ENCODE results near the gene CTNNA3.

CTNNA3 gene

DNA sequence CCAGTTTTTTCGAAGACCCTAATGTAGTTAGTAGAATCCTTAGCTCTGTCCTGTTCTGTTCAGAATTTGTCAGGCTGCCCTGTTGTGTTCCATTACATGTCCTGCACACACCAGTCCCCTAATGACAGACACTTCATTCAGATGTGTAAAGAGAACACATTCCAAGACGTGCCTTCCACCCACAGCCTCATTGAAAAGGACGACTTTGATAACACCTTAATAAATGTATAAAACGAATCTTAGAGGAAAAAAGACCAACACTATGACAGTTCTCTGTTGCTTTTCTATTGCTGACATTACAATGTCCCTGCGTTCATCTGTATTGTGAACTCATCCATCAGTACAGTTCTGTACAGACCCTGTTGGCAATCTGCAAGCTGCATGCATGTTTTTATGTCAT lies 766.6 kb downstream of the CTNNA3 start:
- no peak for DNase-seq (ENCODE audit: low read depth)

DNA sequence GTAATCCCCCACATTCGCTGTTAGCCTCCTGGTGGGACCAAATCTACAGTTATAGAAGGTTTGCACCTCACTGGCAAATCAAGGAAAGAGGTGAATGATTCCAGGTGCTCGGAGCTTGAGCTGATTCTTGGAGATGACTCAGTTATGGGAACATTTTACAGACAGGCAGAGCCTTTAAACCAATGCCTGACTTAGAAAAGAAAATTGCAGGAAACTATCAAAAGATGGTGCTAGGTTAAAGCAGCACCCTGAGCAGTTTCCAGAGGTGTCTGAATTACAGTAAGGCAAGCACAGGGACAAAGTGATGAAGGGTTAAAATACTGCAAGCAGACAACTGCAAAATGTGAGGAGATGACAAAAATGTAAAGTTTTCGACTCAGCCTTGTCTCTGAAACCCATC lies 767.2 kb downstream of the CTNNA3 start:
- DNase-seq (ENCODE audit: low read depth): no peak

DNA sequence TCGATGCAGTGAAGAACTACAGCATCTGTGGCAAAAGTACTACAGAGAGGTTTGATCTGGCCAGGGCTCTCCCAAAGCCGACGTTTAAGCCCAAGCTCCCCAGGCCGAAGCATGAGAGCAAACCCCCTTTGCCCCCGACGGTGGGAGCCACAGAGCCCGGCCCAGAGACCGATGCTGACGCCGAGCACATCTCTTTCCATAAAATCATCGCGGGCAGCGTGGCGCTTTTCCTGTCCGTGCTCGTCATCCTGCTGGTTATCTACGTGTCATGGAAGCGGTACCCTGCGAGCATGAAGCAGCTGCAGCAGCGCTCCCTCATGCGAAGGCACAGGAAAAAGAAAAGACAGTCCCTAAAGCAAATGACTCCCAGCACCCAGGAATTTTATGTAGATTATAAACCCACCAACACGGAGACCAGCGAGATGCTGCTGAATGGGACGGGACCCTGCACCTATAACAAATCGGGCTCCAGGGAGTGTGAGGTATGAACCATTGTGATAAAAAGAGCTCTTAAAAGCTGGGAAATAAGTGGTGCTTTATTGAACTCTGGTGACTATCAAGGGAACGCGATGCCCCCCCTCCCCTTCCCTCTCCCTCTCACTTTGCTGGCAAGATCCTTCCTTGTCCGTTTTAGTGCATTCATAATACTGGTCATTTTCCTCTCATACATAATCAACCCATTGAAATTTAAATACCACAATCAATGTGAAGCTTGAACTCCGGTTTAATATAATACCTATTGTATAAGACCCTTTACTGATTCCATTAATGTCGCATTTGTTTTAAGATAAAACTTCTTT lies 767.8 kb downstream of the CTNNA3 start:
- DNase-seq (ENCODE audit: low read depth): no peak

DNA sequence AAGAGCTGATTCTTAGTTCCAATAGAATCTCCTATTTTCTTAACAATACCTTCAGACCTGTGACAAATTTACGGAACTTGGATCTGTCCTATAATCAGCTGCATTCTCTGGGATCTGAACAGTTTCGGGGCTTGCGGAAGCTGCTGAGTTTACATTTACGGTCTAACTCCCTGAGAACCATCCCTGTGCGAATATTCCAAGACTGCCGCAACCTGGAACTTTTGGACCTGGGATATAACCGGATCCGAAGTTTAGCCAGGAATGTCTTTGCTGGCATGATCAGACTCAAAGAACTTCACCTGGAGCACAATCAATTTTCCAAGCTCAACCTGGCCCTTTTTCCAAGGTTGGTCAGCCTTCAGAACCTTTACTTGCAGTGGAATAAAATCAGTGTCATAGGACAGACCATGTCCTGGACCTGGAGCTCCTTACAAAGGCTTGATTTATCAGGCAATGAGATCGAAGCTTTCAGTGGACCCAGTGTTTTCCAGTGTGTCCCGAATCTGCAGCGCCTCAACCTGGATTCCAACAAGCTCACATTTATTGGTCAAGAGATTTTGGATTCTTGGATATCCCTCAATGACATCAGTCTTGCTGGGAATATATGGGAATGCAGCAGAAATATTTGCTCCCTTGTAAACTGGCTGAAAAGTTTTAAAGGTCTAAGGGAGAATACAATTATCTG lies 768.6 kb downstream of the CTNNA3 start:
- no peak for DNase-seq (ENCODE audit: low read depth)

GRCh38 chr10:66926841-66927240 lies 769.2 kb downstream of the CTNNA3 start:
- DNase-seq (ENCODE audit: low read depth): no peak

DNA sequence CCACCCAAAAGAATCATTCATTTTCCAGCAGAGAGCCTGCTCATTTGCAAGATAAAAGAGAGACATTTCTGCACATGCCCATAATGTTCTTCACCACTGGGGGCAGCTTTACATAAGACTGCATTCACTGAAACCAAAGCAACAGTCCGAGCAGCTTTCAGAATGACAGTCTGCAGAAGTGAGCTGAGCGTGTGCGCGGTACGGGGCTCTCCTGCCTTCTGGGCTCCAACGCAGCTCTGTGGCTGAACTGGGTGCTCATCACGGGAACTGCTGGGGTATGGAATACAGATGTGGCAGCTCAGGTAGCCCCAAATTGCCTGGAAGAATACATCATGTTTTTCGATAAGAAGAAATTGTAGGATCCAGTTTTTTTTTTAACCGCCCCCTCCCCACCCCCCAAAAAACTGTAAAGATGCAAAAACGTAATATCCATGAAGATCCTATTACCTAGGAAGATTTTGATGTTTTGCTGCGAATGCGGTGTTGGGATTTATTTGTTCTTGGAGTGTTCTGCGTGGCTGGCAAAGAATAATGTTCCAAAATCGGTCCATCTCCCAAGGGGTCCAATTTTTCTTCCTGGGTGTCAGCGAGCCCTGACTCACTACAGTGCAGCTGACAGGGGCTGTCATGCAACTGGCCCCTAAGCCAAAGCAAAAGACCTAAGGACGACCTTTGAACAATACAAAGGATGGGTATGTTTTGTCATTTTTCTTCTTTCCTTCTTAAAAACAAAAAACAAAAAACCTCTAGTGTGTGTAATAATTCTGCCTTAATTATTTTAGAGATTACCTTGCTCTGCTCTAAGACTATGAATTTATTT lies 769.9 kb downstream of the CTNNA3 start, which contains the start of gene LRRTM3:
Gene LRRTM3, plus strand, starts transcription at position 141 of the 820 bp plus-strand sequence.
- DNase-seq (ENCODE audit: low read depth): no peak

DNA sequence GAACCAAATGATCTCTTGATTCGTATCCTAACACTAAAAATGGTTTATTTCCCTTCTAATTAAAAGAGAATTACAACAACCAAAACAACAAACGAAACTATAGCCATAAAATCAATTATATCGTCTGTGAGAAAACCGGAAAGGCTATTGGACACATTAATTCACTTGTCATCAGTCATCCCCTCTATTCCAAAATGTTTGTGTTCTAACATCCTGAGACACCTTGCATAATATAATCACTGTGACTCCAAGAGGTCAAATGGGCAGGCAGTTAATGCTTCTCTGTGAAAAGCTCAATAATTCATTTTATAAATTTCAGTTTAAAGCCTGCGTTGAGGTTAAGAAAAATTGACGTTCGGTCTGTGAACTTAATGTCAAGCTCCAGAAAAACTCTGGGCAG lies 770.6 kb downstream of the CTNNA3 start:
- no peak for DNase-seq (ENCODE audit: low read depth)

DNA sequence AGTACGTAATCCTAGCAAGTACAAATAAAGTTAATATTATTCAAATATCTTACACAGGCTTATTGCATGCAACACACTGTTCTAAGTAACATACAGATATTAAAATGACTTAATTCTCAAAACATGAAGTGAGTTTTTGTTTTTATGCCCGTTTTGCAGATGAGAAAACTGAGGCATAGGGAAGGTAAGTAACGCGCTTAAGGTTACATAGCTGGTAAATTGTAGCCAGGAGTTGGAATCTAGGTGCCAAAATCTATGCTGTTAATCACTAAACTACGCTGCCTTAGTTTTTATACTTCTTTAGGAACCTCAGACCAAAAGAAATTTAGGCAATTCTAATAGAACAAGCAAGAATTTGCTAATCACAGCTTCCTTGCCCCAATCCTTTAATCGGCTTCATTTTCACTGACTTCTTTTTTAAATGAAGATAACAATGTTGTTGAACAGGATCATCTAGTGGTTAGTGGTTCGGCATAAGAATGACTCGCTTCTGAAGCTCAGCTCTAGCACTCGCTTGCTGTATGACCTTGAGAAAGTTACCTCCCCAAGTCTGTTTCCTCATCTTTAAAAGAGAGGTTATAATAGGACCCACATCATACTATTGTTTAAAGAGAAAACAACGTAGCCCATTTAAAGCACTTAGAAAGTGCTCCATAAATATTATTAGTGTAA lies 771.2 kb downstream of the CTNNA3 start:
- DNase-seq (ENCODE audit: low read depth): no peak

GRCh38 chr10:66919248-66919647 lies 776.7 kb downstream of the CTNNA3 start:
- no peak for DNase-seq (ENCODE audit: low read depth)

DNA sequence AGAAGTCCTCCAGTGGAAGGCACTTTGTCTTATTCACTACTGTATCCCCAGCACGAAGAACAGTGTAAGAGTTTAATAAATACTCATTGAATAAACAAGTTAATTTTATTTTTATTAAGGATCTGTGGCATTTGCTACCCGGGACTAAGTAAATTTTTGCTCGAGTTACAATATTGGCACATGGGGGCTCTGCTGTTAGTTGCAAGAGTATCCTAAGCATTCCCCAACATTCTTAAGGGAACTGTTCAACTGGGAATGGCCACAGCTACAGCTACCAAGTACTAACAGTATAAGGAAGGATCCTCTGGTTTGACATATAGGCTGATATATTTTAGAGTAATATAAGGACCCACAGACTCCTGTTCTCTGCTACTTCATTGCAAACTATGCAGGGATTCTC lies 778.9 kb downstream of the CTNNA3 start:
- DNase-seq (ENCODE audit: low read depth): no peak

GRCh38 chr10:66916030-66916429 lies 780.0 kb downstream of the CTNNA3 start:
- DNase-seq (ENCODE audit: low read depth): no peak

- DNase-seq (ENCODE audit: low read depth): no peak
Measured at GRCh38 chr10:66910671-66911070, 785.3 kb downstream of the CTNNA3 start.

GRCh38 chr10:66892871-66893270 lies 803.1 kb downstream of the CTNNA3 start:
- no peak for DNase-seq (ENCODE audit: low read depth)

DNA sequence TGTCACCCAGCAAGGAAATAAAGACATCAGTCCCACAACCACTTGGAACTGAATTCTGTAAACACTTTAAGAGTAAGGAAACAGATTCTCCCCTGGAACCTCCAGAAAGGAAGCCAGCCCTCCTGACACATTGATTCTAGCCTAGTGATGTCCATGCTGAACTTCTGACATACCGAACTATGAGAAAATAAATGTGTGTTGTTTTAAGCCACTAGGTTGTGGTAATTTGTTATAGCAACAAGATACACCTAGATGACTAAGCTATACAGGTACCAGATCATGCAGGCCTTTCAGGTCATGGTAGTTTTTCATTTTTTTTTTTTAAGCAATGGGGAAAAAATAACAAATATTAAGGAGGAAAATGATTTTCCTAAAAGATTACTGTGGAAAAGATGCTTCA lies 807.8 kb downstream of the CTNNA3 start:
- no peak for DNase-seq (ENCODE audit: low read depth)

DNA sequence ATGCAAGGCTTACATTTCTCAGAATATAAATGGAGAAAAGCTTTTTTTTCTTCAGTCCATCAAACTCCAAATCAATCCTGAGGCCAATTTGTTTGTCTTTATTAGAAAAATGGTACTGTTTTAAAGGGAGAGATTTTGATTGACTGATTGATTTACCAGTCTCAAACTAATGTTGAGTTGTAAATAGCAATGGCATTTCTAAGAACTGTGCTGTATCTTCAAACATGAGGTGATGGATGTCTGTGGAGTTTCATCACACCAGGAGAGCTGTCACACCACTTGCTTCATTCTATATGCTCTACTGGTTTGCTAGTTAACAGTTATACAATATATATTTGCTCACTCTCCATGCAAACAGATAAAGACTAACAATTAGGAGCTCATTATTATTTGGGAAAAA lies 809.1 kb downstream of the CTNNA3 start:
- no peak for DNase-seq (ENCODE audit: low read depth)

GRCh38 chr10:66882271-66882670 lies 813.7 kb downstream of the CTNNA3 start:
- DNase-seq (ENCODE audit: low read depth): no peak

DNA sequence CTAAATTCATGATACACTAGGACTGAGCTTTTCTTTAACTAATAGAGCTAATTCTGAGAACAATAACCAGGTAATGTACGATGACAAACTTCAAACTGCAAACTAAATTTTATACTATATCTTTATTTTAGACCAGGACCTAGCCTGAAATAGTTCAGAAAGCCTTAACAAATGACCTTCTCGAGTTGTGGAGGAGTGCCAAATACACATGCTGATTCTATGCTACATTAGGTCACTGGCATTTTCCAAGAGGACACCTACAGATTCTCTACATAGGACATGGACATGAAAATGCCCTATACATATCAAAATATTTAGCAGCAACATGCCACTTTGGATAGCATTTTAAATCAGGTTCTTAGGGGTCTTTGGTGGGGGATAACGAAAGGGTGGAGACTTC lies 814.2 kb downstream of the CTNNA3 start:
- no peak for DNase-seq (ENCODE audit: low read depth)

DNA sequence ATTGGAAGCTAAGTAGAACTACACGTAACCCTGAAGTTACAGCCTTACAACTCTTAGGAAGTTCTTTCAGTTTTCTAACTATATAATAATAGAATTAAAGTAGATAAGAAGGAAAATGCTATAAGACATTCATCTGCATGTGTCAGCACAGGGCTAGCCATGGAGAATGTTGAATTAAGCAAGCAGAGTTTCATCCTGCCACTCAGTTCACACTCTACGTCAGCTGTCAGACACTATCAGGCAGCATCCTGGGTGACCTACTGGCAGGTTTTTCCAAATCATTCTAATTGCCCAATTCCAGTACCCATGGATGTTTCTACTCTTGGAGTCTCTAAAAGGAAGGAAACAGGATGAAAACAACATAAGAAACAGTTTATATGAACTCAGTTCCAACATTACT lies 815.2 kb downstream of the CTNNA3 start:
- no peak for DNase-seq (ENCODE audit: low read depth)

DNA sequence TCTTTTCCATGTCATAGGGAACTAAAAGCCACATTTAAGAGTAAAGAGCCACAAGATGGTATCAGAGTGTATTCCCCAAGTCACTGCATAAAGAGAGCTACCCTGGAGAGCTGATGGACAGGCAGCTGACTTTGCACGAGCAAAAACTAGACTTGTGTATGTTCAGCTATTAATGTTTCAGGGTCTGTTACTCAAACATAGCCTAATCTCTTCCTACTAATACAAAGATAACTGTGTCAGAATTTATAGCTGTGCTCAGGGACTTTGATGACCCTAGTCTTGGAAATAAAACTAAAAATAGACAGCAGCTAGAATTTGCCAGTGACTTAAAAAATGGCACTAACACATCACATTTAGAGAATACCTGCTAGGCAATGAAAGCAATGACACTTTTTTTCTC lies 815.7 kb downstream of the CTNNA3 start:
- DNase-seq (ENCODE audit: low read depth): no peak

DNA sequence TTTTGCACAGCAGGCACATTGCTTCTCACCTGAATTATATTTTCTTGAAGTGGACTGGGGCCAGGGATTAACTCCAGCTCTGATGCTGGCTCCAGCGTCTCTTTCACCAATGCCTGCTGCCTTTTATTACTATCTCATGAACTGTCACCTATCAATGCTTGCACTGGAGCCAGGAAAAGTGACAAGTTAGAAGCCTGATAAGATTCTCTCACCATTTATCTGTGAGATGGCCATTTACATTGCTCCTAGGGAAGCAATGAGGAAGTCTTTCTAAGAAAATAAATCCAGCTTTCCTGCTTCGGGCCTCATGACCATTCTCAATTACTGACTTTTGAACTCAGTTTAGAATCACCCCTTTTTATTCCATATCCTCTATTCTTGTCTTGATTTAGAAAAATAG lies 818.6 kb downstream of the CTNNA3 start:
- DNase-seq (ENCODE audit: low read depth): no peak

DNA sequence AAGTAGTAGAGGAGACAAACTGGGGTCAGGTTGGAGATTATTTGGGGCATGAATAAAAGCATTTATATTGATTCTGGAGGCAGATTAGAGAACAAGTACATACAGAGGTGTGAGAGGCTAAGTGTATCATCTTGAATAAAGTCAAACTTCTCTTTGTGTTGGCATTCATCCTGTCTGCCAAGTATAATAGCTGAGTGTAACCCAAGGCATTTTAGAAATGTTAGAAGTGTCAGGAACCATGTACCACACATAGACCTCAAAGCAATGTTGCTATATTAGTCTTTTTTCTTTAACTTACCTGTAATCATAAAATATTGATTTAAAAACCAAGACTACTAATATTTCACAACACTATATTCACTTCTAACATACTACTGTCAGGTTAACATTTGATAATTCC lies 826.4 kb downstream of the CTNNA3 start:
- no peak for DNase-seq (ENCODE audit: low read depth)

GRCh38 chr10:66862687-66863258 lies 833.2 kb downstream of the CTNNA3 start:
- no peak for DNase-seq (ENCODE audit: low read depth)
